GM12878 (cell line): ENCODE data around the gene TRIOBP. TPM values are rescaled to one million over a fixed set of nuclear protein-coding genes. Genes with fewer than 3 reads are reported as not detected.

Source experiments
- ATF3 ChIP-seq: IDR thresholded peaks from 2 replicates; pipeline ENCODE4 v1.6.1; 2011; ENCODE audit warnings: low read depth, mild to moderate bottlenecking, low read length, moderate library complexity, borderline replicate concordance; ENCODE audit errors: extremely low read depth
- ETV6 ChIP-seq, 2 experiments: fragments of 450-650 bp in 1 of 2; IDR thresholded peaks in 1 of 2; conservative IDR thresholded peaks in 1 of 2; 2 replicates each; pipeline ENCODE4 v1.6.1; 2014; ENCODE audit warnings: antibody characterized with exemption in 1 of 2, borderline replicate concordance in 1 of 2, low read depth in 1 of 2, mild to moderate bottlenecking in 1 of 2, moderate library complexity in 1 of 2
- HDGF ChIP-seq: fragments of 450-650 bp; IDR thresholded peaks from 2 replicates; pipeline ENCODE4 v1.6.1; 2016; ENCODE audit warnings: antibody characterized with exemption
- MEF2A ChIP-seq: IDR thresholded peaks from 2 replicates; pipeline ENCODE4 v1.6.1; 2011; ENCODE audit warnings: low read depth, mild to moderate bottlenecking, low read length, moderate library complexity; ENCODE audit not compliant: insufficient read depth
- RAD51 ChIP-seq: fragments of 450-650 bp; IDR thresholded peaks from 2 replicates; pipeline ENCODE4 v1.6.1; 2016; ENCODE audit warnings: moderate library complexity, mild to moderate bottlenecking, inconsistent platforms
- SMAD5 ChIP-seq: IDR thresholded peaks from 2 replicates; pipeline ENCODE4 v1.6.1; 2016; ENCODE audit warnings: antibody characterized with exemption, low read depth
- SPI1 ChIP-seq: IDR thresholded peaks from 2 replicates; pipeline ENCODE4 v1.6.1; 2011; ENCODE audit warnings: low read depth, mild to moderate bottlenecking, low read length, moderate library complexity, borderline replicate concordance; ENCODE audit not compliant: insufficient read depth
- SREBF1 ChIP-seq: IDR thresholded peaks from 2 replicates; pipeline ENCODE4 v1.6.1; 2012; ENCODE audit warnings: mild to moderate bottlenecking, low read length
- USF1 ChIP-seq: IDR thresholded peaks from 2 replicates; pipeline ENCODE4 v1.6.1; 2011; ENCODE audit warnings: borderline replicate concordance, low read depth, mild to moderate bottlenecking, moderate library complexity, mixed read lengths, low read length; ENCODE audit not compliant: insufficient read depth; ENCODE audit errors: extremely low read length
- polyA plus RNA-seq, 11 experiments: library from polyadenylated mRNA; depleted of rRNA in 4 of 11; unstranded in 6 of 11; stranded (reverse) in 5 of 11; fragments of >200 nt; fragmentation: Nextera tagmentation in 4 of 11; fragmentation: Illumina TruSeq in 1 of 11; extraction: Ambion mirVana in 4 of 11; extraction: Trizol in 1 of 11; gene quantifications; 1 replicate in 1 of 11; 2 replicates in 10 of 11; pipeline versions ENCODE4 v1.2.1 to v1.2.3, GENCODE V29; 2011 to 2016; ENCODE audit warnings: inconsistent platforms in 2 of 11, missing spikeins in 2 of 11, low read depth in 1 of 11
- total RNA-seq, 4 experiments: library from RNA; depleted of rRNA in 3 of 4; stranded (reverse); fragments of >200 nt in 3 of 4; fragmentation: Illumina TruSeq in 1 of 4; extraction: Trizol in 1 of 4; gene quantifications; 2 replicates each; pipeline versions ENCODE4 v1.2.1 to v1.2.3, GENCODE V29; 2013 to 2021
- TF ChIP-seq, protein P1 (sequence below): fragments of 450-650 bp; IDR thresholded peaks from 2 replicates; pipeline ENCODE4 v1.6.1; 2017; ENCODE audit warnings: mild to moderate bottlenecking
- TF ChIP-seq, protein P2 (sequence below): fragments of 450-650 bp; formaldehyde crosslinking; IDR thresholded peaks from 2 replicates; pipeline ENCODE4 v1.4.0; 2022; ENCODE audit warnings: mild to moderate bottlenecking, moderate library complexity
- TF ChIP-seq, protein P3 (sequence below): IDR thresholded peaks from 2 replicates; pipeline ENCODE4 v1.6.1; 2012; ENCODE audit warnings: low read depth, low read length, improper control_type of control experiment
- TF ChIP-seq, protein P4 (sequence below): IDR thresholded peaks from 2 replicates; pipeline ENCODE4 v1.6.1; 2012; ENCODE audit warnings: improper control_type of control experiment, low read depth, low read length; ENCODE audit not compliant: insufficient replicate concordance

Gene TRIOBP
- total and polyA plus RNA-seq, 10 of the 15 experiments (the other 5 are each of a cell fraction or from before 2014, with no cell fraction given) = 0.21 to 23.6 (median 11.9) TPM

DNA sequence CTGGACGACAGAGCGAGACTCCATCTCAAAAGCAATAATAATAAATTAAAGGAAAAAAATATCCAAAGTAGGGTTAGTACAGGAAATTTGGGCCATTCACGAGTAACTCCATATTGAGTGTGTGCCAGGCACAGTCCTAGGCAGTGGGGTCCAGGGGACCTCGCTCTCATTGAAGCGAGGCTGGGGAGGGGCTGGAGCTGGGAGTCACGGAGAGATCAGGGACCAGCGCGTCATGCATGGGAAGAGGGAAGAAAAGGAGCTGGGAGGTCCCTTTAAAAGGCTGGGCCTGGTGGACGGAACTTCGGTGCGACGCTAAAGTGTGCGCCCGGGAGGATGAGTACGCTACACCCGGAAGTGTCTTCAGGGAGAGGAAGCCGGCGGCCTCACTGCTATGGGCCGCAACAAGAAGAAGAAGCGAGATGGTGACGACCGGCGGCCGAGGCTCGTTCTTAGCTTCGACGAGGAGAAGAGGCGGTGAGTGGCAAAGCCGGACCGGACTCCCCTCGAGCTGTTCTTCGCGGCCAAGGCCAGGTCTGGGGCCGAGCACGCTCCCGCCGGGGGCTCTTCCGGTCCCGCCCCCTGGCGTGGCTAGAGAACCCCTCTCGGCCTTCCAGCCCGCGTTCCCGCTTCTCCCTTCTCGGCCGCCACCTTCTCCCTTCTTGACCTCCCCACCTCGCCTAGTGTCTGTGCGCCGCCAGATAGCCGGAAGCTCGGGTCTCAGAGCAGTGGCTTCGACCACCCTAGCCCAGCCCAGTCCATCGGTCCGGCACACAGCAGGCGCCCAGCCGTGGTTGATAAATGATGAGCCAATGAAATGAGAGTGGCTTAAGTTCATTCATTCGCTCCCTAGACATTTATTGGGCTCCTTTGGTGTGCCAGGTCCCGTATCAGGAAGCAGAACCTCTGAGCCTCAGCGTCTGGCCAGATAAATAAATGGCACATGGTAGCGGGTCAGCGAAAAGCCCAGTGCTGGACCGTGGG lies 10.6 kb upstream of the TRIOBP start, which contains the start of gene NOL12 (continued):
- TF ChIP-seq, protein P1, sequence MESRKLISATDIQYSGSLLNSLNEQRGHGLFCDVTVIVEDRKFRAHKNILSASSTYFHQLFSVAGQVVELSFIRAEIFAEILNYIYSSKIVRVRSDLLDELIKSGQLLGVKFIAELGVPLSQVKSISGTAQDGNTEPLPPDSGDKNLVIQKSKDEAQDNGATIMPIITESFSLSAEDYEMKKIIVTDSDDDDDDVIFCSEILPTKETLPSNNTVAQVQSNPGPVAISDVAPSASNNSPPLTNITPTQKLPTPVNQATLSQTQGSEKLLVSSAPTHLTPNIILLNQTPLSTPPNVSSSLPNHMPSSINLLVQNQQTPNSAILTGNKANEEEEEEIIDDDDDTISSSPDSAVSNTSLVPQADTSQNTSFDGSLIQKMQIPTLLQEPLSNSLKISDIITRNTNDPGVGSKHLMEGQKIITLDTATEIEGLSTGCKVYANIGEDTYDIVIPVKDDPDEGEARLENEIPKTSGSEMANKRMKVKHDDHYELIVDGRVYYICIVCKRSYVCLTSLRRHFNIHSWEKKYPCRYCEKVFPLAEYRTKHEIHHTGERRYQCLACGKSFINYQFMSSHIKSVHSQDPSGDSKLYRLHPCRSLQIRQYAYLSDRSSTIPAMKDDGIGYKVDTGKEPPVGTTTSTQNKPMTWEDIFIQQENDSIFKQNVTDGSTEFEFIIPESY = no peak
- no peak for TF ChIP-seq SMAD5
- no peak for TF ChIP-seq USF1
- TF ChIP-seq MEF2A = 0 out of 2 replicates have a peak, but pooled peaks have one; percentile 25
- TF ChIP-seq, protein P2, sequence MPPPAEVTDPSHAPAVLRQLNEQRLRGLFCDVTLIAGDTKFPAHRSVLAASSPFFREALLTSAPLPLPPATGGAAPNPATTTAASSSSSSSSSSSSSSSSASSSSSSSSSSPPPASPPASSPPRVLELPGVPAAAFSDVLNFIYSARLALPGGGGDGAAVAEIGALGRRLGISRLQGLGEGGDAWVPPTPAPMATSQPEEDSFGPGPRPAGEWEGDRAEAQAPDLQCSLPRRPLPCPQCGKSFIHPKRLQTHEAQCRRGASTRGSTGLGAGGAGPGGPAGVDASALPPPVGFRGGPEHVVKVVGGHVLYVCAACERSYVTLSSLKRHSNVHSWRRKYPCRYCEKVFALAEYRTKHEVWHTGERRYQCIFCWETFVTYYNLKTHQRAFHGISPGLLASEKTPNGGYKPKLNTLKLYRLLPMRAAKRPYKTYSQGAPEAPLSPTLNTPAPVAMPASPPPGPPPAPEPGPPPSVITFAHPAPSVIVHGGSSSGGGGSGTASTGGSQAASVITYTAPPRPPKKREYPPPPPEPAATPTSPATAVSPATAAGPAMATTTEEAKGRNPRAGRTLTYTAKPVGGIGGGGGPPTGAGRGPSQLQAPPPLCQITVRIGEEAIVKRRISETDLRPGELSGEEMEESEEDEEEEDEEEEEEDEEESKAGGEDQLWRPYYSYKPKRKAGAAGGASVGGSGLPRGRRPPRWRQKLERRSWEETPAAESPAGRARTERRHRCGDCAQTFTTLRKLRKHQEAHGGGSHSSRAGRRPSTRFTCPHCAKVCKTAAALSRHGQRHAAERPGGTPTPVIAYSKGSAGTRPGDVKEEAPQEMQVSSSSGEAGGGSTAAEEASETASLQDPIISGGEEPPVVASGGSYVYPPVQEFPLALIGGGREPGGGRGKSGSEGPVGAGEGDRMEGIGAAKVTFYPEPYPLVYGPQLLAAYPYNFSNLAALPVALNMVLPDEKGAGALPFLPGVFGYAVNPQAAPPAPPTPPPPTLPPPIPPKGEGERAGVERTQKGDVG = no peak
- TF ChIP-seq, protein P3, sequence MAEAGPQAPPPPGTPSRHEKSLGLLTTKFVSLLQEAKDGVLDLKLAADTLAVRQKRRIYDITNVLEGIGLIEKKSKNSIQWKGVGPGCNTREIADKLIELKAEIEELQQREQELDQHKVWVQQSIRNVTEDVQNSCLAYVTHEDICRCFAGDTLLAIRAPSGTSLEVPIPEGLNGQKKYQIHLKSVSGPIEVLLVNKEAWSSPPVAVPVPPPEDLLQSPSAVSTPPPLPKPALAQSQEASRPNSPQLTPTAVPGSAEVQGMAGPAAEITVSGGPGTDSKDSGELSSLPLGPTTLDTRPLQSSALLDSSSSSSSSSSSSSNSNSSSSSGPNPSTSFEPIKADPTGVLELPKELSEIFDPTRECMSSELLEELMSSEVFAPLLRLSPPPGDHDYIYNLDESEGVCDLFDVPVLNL = no peak
- TF ChIP-seq ETV6 (conservative IDR thresholded peaks at IDR 0.05 in 1 of 2, IDR thresholded peaks at IDR 0.05 in 1 of 2; ENCODE audit: borderline replicate concordance in 1 of 2, low read depth in 1 of 2) = no peak
- TF ChIP-seq SREBF1 = no peak; the same call in 1 of the 2 replicates
- TF ChIP-seq HDGF = no peak
- TF ChIP-seq RAD51 = no peak
- no peak for TF ChIP-seq ATF3
- peak; percentile 30 for TF ChIP-seq SPI1
- TF ChIP-seq, protein P4, sequence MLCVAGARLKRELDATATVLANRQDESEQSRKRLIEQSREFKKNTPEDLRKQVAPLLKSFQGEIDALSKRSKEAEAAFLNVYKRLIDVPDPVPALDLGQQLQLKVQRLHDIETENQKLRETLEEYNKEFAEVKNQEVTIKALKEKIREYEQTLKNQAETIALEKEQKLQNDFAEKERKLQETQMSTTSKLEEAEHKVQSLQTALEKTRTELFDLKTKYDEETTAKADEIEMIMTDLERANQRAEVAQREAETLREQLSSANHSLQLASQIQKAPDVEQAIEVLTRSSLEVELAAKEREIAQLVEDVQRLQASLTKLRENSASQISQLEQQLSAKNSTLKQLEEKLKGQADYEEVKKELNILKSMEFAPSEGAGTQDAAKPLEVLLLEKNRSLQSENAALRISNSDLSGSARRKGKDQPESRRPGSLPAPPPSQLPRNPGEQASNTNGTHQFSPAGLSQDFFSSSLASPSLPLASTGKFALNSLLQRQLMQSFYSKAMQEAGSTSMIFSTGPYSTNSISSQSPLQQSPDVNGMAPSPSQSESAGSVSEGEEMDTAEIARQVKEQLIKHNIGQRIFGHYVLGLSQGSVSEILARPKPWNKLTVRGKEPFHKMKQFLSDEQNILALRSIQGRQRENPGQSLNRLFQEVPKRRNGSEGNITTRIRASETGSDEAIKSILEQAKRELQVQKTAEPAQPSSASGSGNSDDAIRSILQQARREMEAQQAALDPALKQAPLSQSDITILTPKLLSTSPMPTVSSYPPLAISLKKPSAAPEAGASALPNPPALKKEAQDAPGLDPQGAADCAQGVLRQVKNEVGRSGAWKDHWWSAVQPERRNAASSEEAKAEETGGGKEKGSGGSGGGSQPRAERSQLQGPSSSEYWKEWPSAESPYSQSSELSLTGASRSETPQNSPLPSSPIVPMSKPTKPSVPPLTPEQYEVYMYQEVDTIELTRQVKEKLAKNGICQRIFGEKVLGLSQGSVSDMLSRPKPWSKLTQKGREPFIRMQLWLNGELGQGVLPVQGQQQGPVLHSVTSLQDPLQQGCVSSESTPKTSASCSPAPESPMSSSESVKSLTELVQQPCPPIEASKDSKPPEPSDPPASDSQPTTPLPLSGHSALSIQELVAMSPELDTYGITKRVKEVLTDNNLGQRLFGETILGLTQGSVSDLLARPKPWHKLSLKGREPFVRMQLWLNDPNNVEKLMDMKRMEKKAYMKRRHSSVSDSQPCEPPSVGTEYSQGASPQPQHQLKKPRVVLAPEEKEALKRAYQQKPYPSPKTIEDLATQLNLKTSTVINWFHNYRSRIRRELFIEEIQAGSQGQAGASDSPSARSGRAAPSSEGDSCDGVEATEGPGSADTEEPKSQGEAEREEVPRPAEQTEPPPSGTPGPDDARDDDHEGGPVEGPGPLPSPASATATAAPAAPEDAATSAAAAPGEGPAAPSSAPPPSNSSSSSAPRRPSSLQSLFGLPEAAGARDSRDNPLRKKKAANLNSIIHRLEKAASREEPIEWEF = no peak
